Testis (tissue), 3 donors: ENCODE results near the gene ZNF497. TPM values are rescaled to one million over a fixed set of nuclear protein-coding genes. Genes with fewer than 3 reads are reported as not detected.

Source experiments
- DNase-seq: peaks from one replicate; pipeline ENCODE4 v3.0.0-alpha.2; 2019
- H3K27ac ChIP-seq, 2 donors: fragments of 200-600 bp; sonication (generic); one replicate each; pipeline ENCODE4 v1.5.1; 2019
- H3K27me3 ChIP-seq: fragments of 200-600 bp; sonication (generic); one replicate; pipeline ENCODE4 v1.5.1; 2019
- H3K36me3 ChIP-seq: fragments of 200-600 bp; sonication (generic); one replicate; pipeline ENCODE4 v1.5.1; 2017; ENCODE audit warnings: low read depth; ENCODE audit errors: missing control alignments
- H3K4me1 ChIP-seq: fragments of 200-600 bp; sonication (generic); one replicate; pipeline ENCODE4 v1.5.1; 2019
- H3K4me3 ChIP-seq, 2 donors: fragments of 200-600 bp; sonication (generic); one replicate each; pipeline ENCODE4 v1.5.1; 2017 to 2019
- H3K9me3 ChIP-seq: fragments of 200-600 bp; sonication (generic); one replicate; pipeline ENCODE4 v1.5.1; 2017
- CTCF ChIP-seq, 3 experiments: fragments of 450-650 bp in 2 of 3; fragments of 200-600 bp in 1 of 3; sonication (generic) in 1 of 3; IDR thresholded peaks; one replicate each; pipeline ENCODE4 v1.5.1; 2016 to 2019; ENCODE audit warnings: antibody characterized with exemption in 3 of 3, mild to moderate bottlenecking in 2 of 3, moderate library complexity in 1 of 3
- POLR2A ChIP-seq: fragments of 450-650 bp; IDR thresholded peaks from one replicate; pipeline ENCODE4 v1.6.1; 2017; ENCODE audit warnings: antibody characterized with exemption, mild to moderate bottlenecking, moderate library complexity
- WGBS, 2 donors: methylation state at CpG; one replicate each; pipeline ENCODE4 v1.1.5; 2018; 5-methylcytosine and 5-hydroxymethylcytosine counted together
- intact Hi-C: fragments of 100-400 bp; cut with DNase I; formaldehyde crosslinking; loops from one replicate; pipeline ENCODE4 v1.15.1; 2023; ENCODE audit warnings: low total_unique reads
- polyA plus RNA-seq: library from polyadenylated mRNA; stranded (reverse); fragments of 350-450 nt; fragmentation: Illumina TruSeq; extraction: RNeasy Lipid Tissue Mini Kit (QIAGEN cat#74804); gene quantifications from one replicate; pipeline ENCODE4 v1.2.3, GENCODE V29; 2014; ENCODE audit warnings: low read depth, low replicate concordance; ENCODE audit not compliant: insufficient read depth
- total RNA-seq, 2 donors: library from RNA; depleted of rRNA; stranded (reverse); fragments of >200 nt; gene quantifications; one replicate each; pipeline ENCODE4 v1.2.3, GENCODE V29; 2016

Gene ZNF497
- total and polyA plus RNA-seq, 3 donors from 2014 or later = 2.6 to 10.7 (median 10.3) TPM

- no peak for DNase-seq
- Histone ChIP-seq H3K9me3 (no peaks in the 10 kb centered on the region), H3K36me3 (no peaks in the 10 kb centered on the region), H3K4me1 (peaks cover 5% of the 10 kb centered on the region), H3K27ac (no peak overlapping the region), H3K27me3 (no peaks in the 10 kb centered on the region), H3K4me3 (no peak overlapping the region)
- intact Hi-C loops = no loop called here
- no peak for TF ChIP-seq CTCF (IDR thresholded peaks at IDR 0.05)
- no peak for TF ChIP-seq POLR2A
- WGBS, 2 donors = 82 to 90% methylated on average over 4 of the region's 4 CpGs
Measured at GRCh38 chr19:58393725-58394033, 31.1 kb upstream of the ZNF497 start.

- 89 to 91% methylated on average over 16 to 26 of the region's 26 CpGs for WGBS, 2 donors
Measured at GRCh38 chr19:58392945-58393724, 30.6 kb upstream of the ZNF497 start.

GRCh38 chr19:58388175-58388526, 25.6 kb upstream of the ZNF497 start:
- no peak for DNase-seq
- intact Hi-C loops = no loop called here
- peaks cover 20% of the 10 kb centered on the region for H3K4me1 ChIP-seq
- no peaks in the 10 kb centered on the region for H3K27me3 ChIP-seq
- TF ChIP-seq CTCF (IDR thresholded peaks at IDR 0.05) = no peak
- TF ChIP-seq POLR2A = no peak
- H3K4me3 ChIP-seq = peak overlapping the region; percentile 73 to 76
- no peak overlapping the region for H3K27ac ChIP-seq
- WGBS, 2 donors = 66 to 79% methylated on average over 3 of the region's 3 CpGs
- H3K36me3 ChIP-seq = no peaks in the 10 kb centered on the region
- H3K9me3 ChIP-seq = no peaks in the 10 kb centered on the region

More at GRCh38 chr19:58392945-58393724, 30.6 kb upstream of the ZNF497 start:
- intact Hi-C loops = no loop called here
- no peak overlapping the region for H3K4me3 ChIP-seq
- H3K4me1 ChIP-seq = peaks cover 5% of the 10 kb centered on the region
- H3K9me3 ChIP-seq = no peaks in the 10 kb centered on the region
- no peak overlapping the region for H3K27ac ChIP-seq
- H3K36me3 ChIP-seq = no peaks in the 10 kb centered on the region
- no peak for TF ChIP-seq CTCF (IDR thresholded peaks at IDR 0.05)
- no peak for TF ChIP-seq POLR2A
- no peaks in the 10 kb centered on the region for H3K27me3 ChIP-seq
- no peak for DNase-seq

DNA sequence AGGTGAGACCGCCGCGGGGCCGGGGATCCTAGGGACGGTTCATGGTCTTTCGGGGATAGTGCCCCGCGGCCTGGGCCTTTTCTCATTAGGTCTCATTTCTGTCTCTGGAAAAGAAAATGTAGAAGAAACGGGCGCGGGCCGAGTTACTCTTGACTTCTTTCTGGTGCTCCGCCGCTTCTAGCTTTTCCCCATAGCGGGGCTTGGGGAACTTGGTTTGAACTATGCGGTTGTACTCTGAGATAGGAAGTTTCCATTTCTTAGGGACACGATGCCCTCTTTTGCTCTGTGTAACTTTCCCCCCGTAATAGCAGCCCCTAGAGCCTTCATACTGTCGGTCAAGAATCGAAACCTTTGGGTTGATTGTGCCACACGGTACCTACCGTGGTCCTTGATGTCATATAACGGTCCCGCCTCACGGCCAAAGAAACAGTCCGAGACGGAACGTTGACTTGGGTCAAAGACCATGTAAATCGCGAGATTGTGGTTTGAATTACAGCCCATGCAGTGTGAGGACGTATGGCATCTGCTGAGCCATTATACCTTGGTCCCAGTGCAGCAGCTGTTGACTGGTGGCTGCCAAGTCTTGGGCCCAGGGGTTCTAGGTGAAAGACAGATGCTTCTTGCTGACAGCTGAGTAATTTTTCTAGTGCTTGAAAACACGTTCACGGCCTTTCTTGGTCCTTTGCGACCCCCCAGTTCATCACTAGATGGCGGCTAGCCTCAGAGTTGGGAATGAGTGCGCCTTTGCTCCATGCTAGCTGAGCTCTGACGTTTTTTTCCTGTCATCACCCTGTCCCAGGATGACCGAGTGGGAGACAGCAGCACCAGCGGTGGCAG, 25.0 kb upstream of the ZNF497 start:
- 5 to 8% methylated on average over 30 to 39 of the region's 39 CpGs for WGBS, 2 donors
- no peak for DNase-seq
- peak overlapping the region; percentile 35 to 91 for H3K27ac ChIP-seq
- intact Hi-C loops = no loop called here
- no peaks in the 10 kb centered on the region for H3K9me3 ChIP-seq
- no peaks in the 10 kb centered on the region for H3K27me3 ChIP-seq
- TF ChIP-seq POLR2A = no peak
- TF ChIP-seq CTCF (IDR thresholded peaks at IDR 0.05) = no peak
- no peaks in the 10 kb centered on the region for H3K36me3 ChIP-seq
- peaks cover 20% of the 10 kb centered on the region for H3K4me1 ChIP-seq
- peak overlapping the region; percentile 73 to 76 for H3K4me3 ChIP-seq
